OCI-LY1 (cell line): ENCODE data around the gene C1orf226.

ENCODE experiments used
- H2AFZ ChIP-seq: fragments of 200-600 bp; sonication (generic), shearing (Covaris generic); 2 replicates; pipeline ENCODE4 v1.6.0; 2014; ENCODE audit warnings: antibody characterized with exemption, mild to moderate bottlenecking, low read length
- H3F3A ChIP-seq: fragments of 200-600 bp; sonication (generic), shearing (Covaris generic); 2 replicates; pipeline ENCODE4 v1.6.0; 2014; ENCODE audit warnings: mild to moderate bottlenecking, antibody characterized with exemption, low read length, moderate library complexity; ENCODE audit not compliant: insufficient read depth
- H3K27ac ChIP-seq: fragments of 200-600 bp; sonication (generic); 2 replicates; pipeline ENCODE4 v1.5.1; 2014; ENCODE audit warnings: low read length, mixed run types, mild to moderate bottlenecking, low read depth; ENCODE audit not compliant: poor library complexity, severe bottlenecking
- H3K27me3 ChIP-seq: fragments of 200-600 bp; sonication (generic); 2 replicates; pipeline ENCODE4 v1.6.0; 2014; ENCODE audit warnings: antibody characterized with exemption, mild to moderate bottlenecking, low read length, moderate library complexity; ENCODE audit not compliant: insufficient read depth
- H3K36me3 ChIP-seq: fragments of 200-600 bp; sonication (generic); 2 replicates; pipeline ENCODE4 v1.6.1; 2014; ENCODE audit warnings: mild to moderate bottlenecking, antibody characterized with exemption, low read length, moderate library complexity, mixed read lengths; ENCODE audit not compliant: insufficient read depth
- H3K4me1 ChIP-seq: fragments of 200-600 bp; sonication (generic); 2 replicates; pipeline ENCODE4 v1.5.1; 2014; ENCODE audit warnings: mild to moderate bottlenecking, low read length, moderate library complexity; ENCODE audit not compliant: insufficient read depth, severe bottlenecking
- H3K4me2 ChIP-seq: fragments of 200-600 bp; sonication (generic), shearing (Covaris generic); 2 replicates; pipeline ENCODE4 v1.6.1; 2014; ENCODE audit warnings: low read length
- H3K4me3 ChIP-seq: fragments of 200-600 bp; sonication (generic); 2 replicates; pipeline ENCODE4 v1.5.1; 2014; ENCODE audit warnings: low read length, low read depth, mild to moderate bottlenecking, mixed read lengths; ENCODE audit not compliant: poor library complexity, severe bottlenecking
- H3K79me2 ChIP-seq: fragments of 200-600 bp; shearing (Covaris generic); 2 replicates; pipeline ENCODE4 v1.6.1; 2016; ENCODE audit warnings: mixed run types, low read length, mixed read lengths; ENCODE audit not compliant: insufficient read depth
- H3K9ac ChIP-seq: fragments of 200-600 bp; sonication (generic), shearing (Covaris generic); 2 replicates; pipeline ENCODE4 v1.6.1; 2014; ENCODE audit warnings: mild to moderate bottlenecking, low read length, mixed read lengths
- H3K9me2 ChIP-seq: fragments of 200-600 bp; sonication (generic), shearing (Covaris generic); 2 replicates; pipeline ENCODE4 v1.6.1; 2014; ENCODE audit warnings: low read depth, mild to moderate bottlenecking, low read length, mixed read lengths
- H3K9me3 ChIP-seq: fragments of 200-600 bp; shearing (Covaris generic); 2 replicates; pipeline ENCODE4 v1.6.1; 2014; ENCODE audit warnings: low read length, mixed read lengths
- H4K20me1 ChIP-seq: fragments of 200-600 bp; sonication (generic), shearing (Covaris generic); 2 replicates; pipeline ENCODE4 v1.6.0; 2016; ENCODE audit warnings: mild to moderate bottlenecking, low read length; ENCODE audit not compliant: insufficient read depth
- EZH2 ChIP-seq: fragments of 200-600 bp; sonication (generic), shearing (Covaris generic); IDR thresholded peaks from 2 replicates; pipeline ENCODE4 v1.8.0; 2017; ENCODE audit warnings: borderline replicate concordance, mixed run types, mild to moderate bottlenecking, antibody characterized with exemption, low read length, moderate library complexity, mixed read lengths
- TF ChIP-seq, protein P1 (sequence below): fragments of 200-600 bp; sonication (generic), shearing (Covaris generic); IDR thresholded peaks from 2 replicates; pipeline ENCODE4 v1.5.1; 2017; ENCODE audit warnings: mild to moderate bottlenecking, antibody characterized with exemption, low read length, moderate library complexity, mixed read lengths

C1orf226 gene

GRCh38 chr1:162384116-162384515 is 2.6 kb downstream of the C1orf226 start:
- H3K36me3 ChIP-seq, result no peaks in the 10 kb centered on the region
- TF ChIP-seq, protein P1, sequence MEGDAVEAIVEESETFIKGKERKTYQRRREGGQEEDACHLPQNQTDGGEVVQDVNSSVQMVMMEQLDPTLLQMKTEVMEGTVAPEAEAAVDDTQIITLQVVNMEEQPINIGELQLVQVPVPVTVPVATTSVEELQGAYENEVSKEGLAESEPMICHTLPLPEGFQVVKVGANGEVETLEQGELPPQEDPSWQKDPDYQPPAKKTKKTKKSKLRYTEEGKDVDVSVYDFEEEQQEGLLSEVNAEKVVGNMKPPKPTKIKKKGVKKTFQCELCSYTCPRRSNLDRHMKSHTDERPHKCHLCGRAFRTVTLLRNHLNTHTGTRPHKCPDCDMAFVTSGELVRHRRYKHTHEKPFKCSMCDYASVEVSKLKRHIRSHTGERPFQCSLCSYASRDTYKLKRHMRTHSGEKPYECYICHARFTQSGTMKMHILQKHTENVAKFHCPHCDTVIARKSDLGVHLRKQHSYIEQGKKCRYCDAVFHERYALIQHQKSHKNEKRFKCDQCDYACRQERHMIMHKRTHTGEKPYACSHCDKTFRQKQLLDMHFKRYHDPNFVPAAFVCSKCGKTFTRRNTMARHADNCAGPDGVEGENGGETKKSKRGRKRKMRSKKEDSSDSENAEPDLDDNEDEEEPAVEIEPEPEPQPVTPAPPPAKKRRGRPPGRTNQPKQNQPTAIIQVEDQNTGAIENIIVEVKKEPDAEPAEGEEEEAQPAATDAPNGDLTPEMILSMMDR, result no peak
- TF ChIP-seq EZH2, result no peak
- H3K9me2 ChIP-seq, result no peaks in the 10 kb centered on the region
- no peaks in the 10 kb centered on the region for H3K9me3 ChIP-seq
- H2AFZ ChIP-seq, result no peak overlapping the region
- H3K4me2 ChIP-seq, result no peak overlapping the region
- no peaks in the 10 kb centered on the region for H3F3A ChIP-seq
- no peak overlapping the region for H3K9ac ChIP-seq
- H3K4me1 ChIP-seq, result no peaks in the 10 kb centered on the region
- no peak overlapping the region for H3K27ac ChIP-seq
- no peaks in the 10 kb centered on the region for H3K79me2 ChIP-seq
- no peak overlapping the region for H3K4me3 ChIP-seq
- no peaks in the 10 kb centered on the region for H3K27me3 ChIP-seq
- no peaks in the 10 kb centered on the region for H4K20me1 ChIP-seq

DNA sequence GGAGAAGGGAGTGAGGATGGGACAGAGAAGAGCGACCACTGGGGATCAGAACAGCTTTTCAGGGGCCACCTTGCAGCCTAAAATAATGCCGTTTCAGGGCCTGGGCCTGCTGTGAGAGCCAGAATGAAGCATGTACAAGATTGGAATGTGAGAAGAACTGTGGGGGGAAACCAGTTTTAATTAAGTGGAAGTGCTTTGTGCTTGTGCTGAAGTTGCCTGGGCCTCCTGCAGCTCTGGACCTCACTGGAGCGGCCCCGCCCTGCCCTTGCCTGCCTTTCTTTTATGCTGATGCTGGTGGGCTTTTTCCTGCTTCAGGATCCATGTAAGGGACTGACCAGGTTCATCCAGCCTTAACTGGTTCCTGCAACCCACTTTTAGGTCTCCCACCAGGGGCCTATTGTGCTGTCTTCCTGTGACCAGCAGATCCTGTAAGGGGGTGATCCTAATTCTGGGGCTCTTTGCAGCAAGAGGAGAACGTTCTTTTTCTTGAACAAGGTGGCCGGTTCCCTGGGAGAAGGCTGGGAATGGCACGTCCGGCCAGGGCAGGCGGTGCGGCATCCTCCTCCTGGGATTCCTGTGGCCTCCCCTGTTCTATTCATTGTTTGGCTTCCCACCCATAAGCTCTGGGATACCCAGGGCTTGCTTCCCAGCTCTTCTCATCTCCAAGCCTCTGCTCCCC is 3.2 kb downstream of the C1orf226 start:
- H3K9ac ChIP-seq, result no peak overlapping the region
- no peak for TF ChIP-seq EZH2
- TF ChIP-seq, protein P1, result no peak

DNA sequence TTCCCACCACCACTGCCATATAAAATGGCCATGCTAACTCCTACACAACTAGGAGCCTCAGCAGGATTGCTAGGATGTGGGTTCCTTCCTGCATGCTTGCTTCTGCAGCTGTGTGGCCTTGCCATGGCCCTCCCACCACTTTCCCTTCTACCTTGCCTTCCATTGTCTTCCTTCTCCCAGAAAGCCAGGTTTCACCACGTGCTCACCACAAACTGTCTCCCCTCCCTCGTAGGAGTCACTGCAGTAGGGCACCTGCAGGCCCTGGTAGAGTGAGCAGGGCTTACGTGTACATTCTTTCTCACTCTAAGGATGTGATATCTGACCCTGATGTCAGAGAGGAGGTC is 3.7 kb downstream of the C1orf226 start:
- H3K27me3 ChIP-seq, result no peaks in the 10 kb centered on the region
- H3F3A ChIP-seq, result no peaks in the 10 kb centered on the region

More for the DNA sequence above, 3.2 kb downstream of the C1orf226 start:
- H3K27me3 ChIP-seq, result no peaks in the 10 kb centered on the region
- H3F3A ChIP-seq, result no peaks in the 10 kb centered on the region
- no peak overlapping the region for H3K4me2 ChIP-seq
- H2AFZ ChIP-seq, result no peak overlapping the region
- no peaks in the 10 kb centered on the region for H3K9me3 ChIP-seq
- no peaks in the 10 kb centered on the region for H3K79me2 ChIP-seq
- no peaks in the 10 kb centered on the region for H4K20me1 ChIP-seq
- no peaks in the 10 kb centered on the region for H3K9me2 ChIP-seq
- no peaks in the 10 kb centered on the region for H3K36me3 ChIP-seq
- no peak overlapping the region for H3K4me3 ChIP-seq
- H3K27ac ChIP-seq, result no peak overlapping the region
- H3K4me1 ChIP-seq, result no peaks in the 10 kb centered on the region

More for the DNA sequence above, 3.7 kb downstream of the C1orf226 start:
- Histone ChIP-seq H3K9me3 (no peaks in the 10 kb centered on the region), H2AFZ (no peak overlapping the region), H3K4me2 (no peak overlapping the region), H3K27ac (no peak overlapping the region), H3K4me1 (no peaks in the 10 kb centered on the region), H3K9me2 (no peaks in the 10 kb centered on the region), H3K36me3 (no peaks in the 10 kb centered on the region), H3K4me3 (no peak overlapping the region), H4K20me1 (no peaks in the 10 kb centered on the region), H3K9ac (no peak overlapping the region), H3K79me2 (no peaks in the 10 kb centered on the region)
- no peak for TF ChIP-seq EZH2
- TF ChIP-seq, protein P1, result no peak
